Ishikawa (cell line): ENCODE measurements around the gene PAPLN.

Source experiments
- CEBPB ChIP-seq: IDR thresholded peaks from 2 replicates; pipeline ENCODE4 v1.6.1; 2012
- CREB1 ChIP-seq: IDR thresholded peaks from 2 replicates; pipeline ENCODE4 v1.6.1; 2012; ENCODE audit warnings: low read depth
- EGR1 ChIP-seq: IDR thresholded peaks from 2 replicates; pipeline ENCODE4 v1.6.1; 2012
- EP300 ChIP-seq: IDR thresholded peaks from 2 replicates; pipeline ENCODE4 v1.6.1; 2012; ENCODE audit warnings: borderline replicate concordance
- FOXM1 ChIP-seq: IDR thresholded peaks from 2 replicates; pipeline ENCODE4 v1.6.1; 2012; ENCODE audit warnings: low read depth, borderline replicate concordance
- MAX ChIP-seq: IDR thresholded peaks from 2 replicates; pipeline ENCODE4 v1.6.1; 2012
- NFIC ChIP-seq: IDR thresholded peaks from 2 replicates; pipeline ENCODE4 v1.6.1; 2012
- RAD21 ChIP-seq: IDR thresholded peaks from 2 replicates; pipeline ENCODE4 v1.6.1; 2012; ENCODE audit warnings: low read depth
- REST ChIP-seq: IDR thresholded peaks from 2 replicates; pipeline ENCODE4 v1.6.1; 2012; ENCODE audit warnings: low read depth, mild to moderate bottlenecking
- TAF1 ChIP-seq: IDR thresholded peaks from 2 replicates; pipeline ENCODE4 v1.6.1; 2012; ENCODE audit warnings: low read depth, mild to moderate bottlenecking
- TCF12 ChIP-seq: IDR thresholded peaks from 2 replicates; pipeline ENCODE4 v1.6.1; 2012; ENCODE audit warnings: low read depth
- TEAD4 ChIP-seq: IDR thresholded peaks from 2 replicates; pipeline ENCODE4 v1.6.1; 2012
- USF1 ChIP-seq: IDR thresholded peaks from 2 replicates; pipeline ENCODE4 v1.6.1; 2012
- YY1 ChIP-seq: IDR thresholded peaks from 2 replicates; pipeline ENCODE4 v1.6.1; 2012; ENCODE audit warnings: low read depth
- ZBTB7A ChIP-seq: IDR thresholded peaks from 2 replicates; pipeline ENCODE4 v1.6.1; 2012; ENCODE audit warnings: low read depth

The PAPLN gene

GRCh38 chr14:73237786-73238423 lies 599 bp downstream of the PAPLN start:
- no peak for TF ChIP-seq YY1
- no peak for TF ChIP-seq RAD21
- TF ChIP-seq TCF12 = no peak
- no peak for TF ChIP-seq FOXM1
- no peak; the same call in none of the 2 replicates for TF ChIP-seq ZBTB7A
- TF ChIP-seq EGR1 = no peak
- no peak for TF ChIP-seq USF1
- TF ChIP-seq REST = no peak

GRCh38 chr14:73238424-73238852 lies 1.1 kb downstream of the PAPLN start:
- TF ChIP-seq CREB1 = no peak
- no peak for TF ChIP-seq REST
- peak; percentile 57; the same call in 1 of the 2 replicates for TF ChIP-seq EP300
- TF ChIP-seq CEBPB = no peak
- 0 out of 2 replicates have a peak, but pooled peaks have one; percentile 44 for TF ChIP-seq ZBTB7A
- peak; percentile 58; the same call in 1 of the 2 replicates for TF ChIP-seq TCF12
- TF ChIP-seq MAX = no peak
- peak; percentile 79 for TF ChIP-seq NFIC
- TF ChIP-seq TEAD4 = peak; percentile 95
- no peak for TF ChIP-seq FOXM1
- no peak for TF ChIP-seq USF1

GRCh38 chr14:73238941-73239340 lies 1.6 kb downstream of the PAPLN start:
- 0 out of 2 replicates have a peak, but pooled peaks have one; percentile 23 for TF ChIP-seq MAX
- no peak for TF ChIP-seq TAF1

- TF ChIP-seq FOXM1 = no peak
- TF ChIP-seq USF1 = 0 out of 2 replicates have a peak, but pooled peaks have one; percentile 28
- TF ChIP-seq TCF12 = peak; percentile 33; the same call in 1 of the 2 replicates
- no peak for TF ChIP-seq CEBPB
- no peak for TF ChIP-seq RAD21
- TF ChIP-seq CREB1 = no peak
- peak; percentile 66 for TF ChIP-seq NFIC
- 0 out of 2 replicates have a peak, but pooled peaks have one; percentile 40 for TF ChIP-seq TEAD4
- peak; percentile 51; the same call in 1 of the 2 replicates for TF ChIP-seq MAX
- no peak for TF ChIP-seq EP300
These were observed 2.3 kb downstream of the PAPLN start for GRCh38 chr14:73239393-73240241.
